ENCODE results near the gene EIF3D. TPM values are rescaled to one million over a fixed set of nuclear protein-coding genes. Genes with fewer than 3 reads are reported as not detected.

The EIF3D gene
- total and polyA plus RNA-seq, 2 of the 8 experiments (the other 6 are each of a cell fraction or from before 2014, with no cell fraction given): 195 to 408 TPM

- ChIA-PET CTCF (ENCODE audit: partially characterized antibody) (interaction anchor here (0.6 to 1.9 kb wide), 11 partner anchors 17 to 293 kb away, joined by 3 to 7 read pairs (median 4); no protein-coding TSS in a partner anchor), POLR2A (ENCODE audit: partially characterized antibody) (no interaction called here)
- Histone ChIP-seq H3K4ac (replicated peaks; ENCODE audit: insufficient read length, low read depth, low read length) (peak overlapping the region; percentile 27), H2BK5ac (ENCODE audit: low read depth, low read length) (peak overlapping the region; percentile 83; the same call in 1 of the 2 replicates), H3K18ac (ENCODE audit: extremely low read depth, low read length) (peak overlapping the region; percentile 78), H3K4me3 (ENCODE audit: extremely low read depth in 1 of 4, insufficient read depth in 2 of 4, low read depth in 3 of 4, low read length in 4 of 4) (no peak overlapping the region), H2BK12ac (ENCODE audit: low read depth, low read length) (peak overlapping the region; percentile 50; the same call in 1 of the 2 replicates), H3K9ac (replicated peaks in 1 of 4; ENCODE audit: extremely low read depth in 1 of 4, low read depth in 3 of 4, low read length in 3 of 4) (no peak overlapping the region), H3K4me2 (ENCODE audit: insufficient read depth in 1 of 2, low read depth in 2 of 2, low read length in 2 of 2) (no peak overlapping the region; a peak in 1 of 4 replicates), H4K8ac (ENCODE audit: extremely low read depth, insufficient read depth, low read length) (peak overlapping the region; percentile 9; the same call in 1 of the 2 replicates), H4K20me1 (replicated peaks in 1 of 2; ENCODE audit: control insufficient read depth in 1 of 2, insufficient read depth in 2 of 2, low read length in 2 of 2) (no peaks in the 10 kb centered on the region), H3K36me3 (ENCODE audit: control insufficient read depth in 2 of 4, insufficient read depth in 4 of 4, low read length in 3 of 4) (no peaks in the 10 kb centered on the region), H3K23me2 (ENCODE audit: low read depth, low read length) (no peaks in the 10 kb centered on the region; the same call in 1 of the 2 replicates), H2BK120ac (replicated peaks; ENCODE audit: low read depth, low read length) (no peak overlapping the region), H2BK15ac (ENCODE audit: low read length) (0 out of 2 replicates have a peak overlapping the region, but pooled peaks have one; percentile 18), H3K56ac (replicated peaks; ENCODE audit: insufficient read length, low read depth, low read length) (no peak overlapping the region), H3K4me1 (replicated peaks in 1 of 4; ENCODE audit: control insufficient read depth in 3 of 4, insufficient read depth in 4 of 4, low read length in 3 of 4) (peaks cover 8 to 24% (median 23%) of the 10 kb centered on the region in 4 experiments), H3K9me3 (ENCODE audit: insufficient read depth in 2 of 2, low read depth in 1 of 2, low read length in 1 of 2) (no peaks in the 10 kb centered on the region), H3K14ac (ENCODE audit: insufficient read length) (no peak overlapping the region), H2AFZ (ENCODE audit: low read length) (0 out of 2 replicates have a peak overlapping the region, but pooled peaks have one; percentile 66), H2AK5ac (ENCODE audit: low read depth, low read length) (no peak overlapping the region), H3K79me1 (ENCODE audit: low read depth, low read length) (no peaks in the 10 kb centered on the region), H4K91ac (replicated peaks; ENCODE audit: insufficient read length, low read length) (peak overlapping the region; percentile 50), H3K27me3 (replicated peaks in 1 of 4; ENCODE audit: control insufficient read depth in 3 of 4, extremely low read depth in 1 of 4, insufficient read depth in 3 of 4, low read length in 3 of 4) (no peaks in the 10 kb centered on the region), H2BK20ac (ENCODE audit: low read length) (0 out of 2 replicates have a peak overlapping the region, but pooled peaks have one; percentile 48), H3K79me2 (ENCODE audit: control insufficient read depth in 1 of 2, insufficient read depth in 2 of 2, low read length in 2 of 2) (no peaks in the 10 kb centered on the region), H3K27ac (ENCODE audit: low read depth, low read length) (no peak overlapping the region), H3K23ac (ENCODE audit: insufficient read length) (no peak overlapping the region), H4K5ac (ENCODE audit: insufficient read length, low read depth, low read length) (peak overlapping the region; percentile 48)
- WGBS, 2 experiments (ENCODE audit: extremely low coverage in 1 of 2, insufficient coverage in 1 of 2, insufficient read length in 1 of 2, insufficient replicate concordance in 2 of 2, low coverage in 1 of 2, low lambda C conversion rate in 2 of 2, missing lambda C conversion rate in 1 of 2): 71% methylated on average over 9 of the region's 12 CpGs; no CpG with 5 or more reads in 1 of the 2 experiments
- FAIRE-seq (no peak), DNase-seq (ENCODE audit: low read depth in 1 of 2, low spot score in 2 of 2) (no peak)
- no peak for TF ChIP-seq CHD2 (IDR thresholded peaks at IDR 0.05; ENCODE audit: low read length)
- no peak for TF ChIP-seq KDM5A (IDR thresholded peaks at IDR 0.05; ENCODE audit: low read length)
- no peak for TF ChIP-seq CTBP2 (IDR thresholded peaks at IDR 0.05; ENCODE audit: borderline replicate concordance, insufficient read depth, insufficient read length, low read length)
- no peak for TF ChIP-seq RAD21 (IDR thresholded peaks at IDR 0.05 in 1 of 2, conservative IDR thresholded peaks at IDR 0.05 in 1 of 2; ENCODE audit: low read depth in 2 of 2, low read length in 2 of 2)
- TF ChIP-seq SUZ12 (IDR thresholded peaks at IDR 0.05; ENCODE audit: low read length): no peak
- TF ChIP-seq, protein P1, sequence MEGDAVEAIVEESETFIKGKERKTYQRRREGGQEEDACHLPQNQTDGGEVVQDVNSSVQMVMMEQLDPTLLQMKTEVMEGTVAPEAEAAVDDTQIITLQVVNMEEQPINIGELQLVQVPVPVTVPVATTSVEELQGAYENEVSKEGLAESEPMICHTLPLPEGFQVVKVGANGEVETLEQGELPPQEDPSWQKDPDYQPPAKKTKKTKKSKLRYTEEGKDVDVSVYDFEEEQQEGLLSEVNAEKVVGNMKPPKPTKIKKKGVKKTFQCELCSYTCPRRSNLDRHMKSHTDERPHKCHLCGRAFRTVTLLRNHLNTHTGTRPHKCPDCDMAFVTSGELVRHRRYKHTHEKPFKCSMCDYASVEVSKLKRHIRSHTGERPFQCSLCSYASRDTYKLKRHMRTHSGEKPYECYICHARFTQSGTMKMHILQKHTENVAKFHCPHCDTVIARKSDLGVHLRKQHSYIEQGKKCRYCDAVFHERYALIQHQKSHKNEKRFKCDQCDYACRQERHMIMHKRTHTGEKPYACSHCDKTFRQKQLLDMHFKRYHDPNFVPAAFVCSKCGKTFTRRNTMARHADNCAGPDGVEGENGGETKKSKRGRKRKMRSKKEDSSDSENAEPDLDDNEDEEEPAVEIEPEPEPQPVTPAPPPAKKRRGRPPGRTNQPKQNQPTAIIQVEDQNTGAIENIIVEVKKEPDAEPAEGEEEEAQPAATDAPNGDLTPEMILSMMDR (IDR thresholded peaks at IDR 0.05; ENCODE audit: control extremely low read depth in 1 of 3, insufficient read depth in 1 of 3, low read depth in 1 of 3, low read length in 3 of 3): no peak
- TF ChIP-seq CBX8 (IDR thresholded peaks at IDR 0.05; ENCODE audit: borderline replicate concordance, low read depth, low read length): no peak
- no peak for TF ChIP-seq SP1 (IDR thresholded peaks at IDR 0.05; ENCODE audit: low read depth, low read length)
- TF ChIP-seq, protein P2, sequence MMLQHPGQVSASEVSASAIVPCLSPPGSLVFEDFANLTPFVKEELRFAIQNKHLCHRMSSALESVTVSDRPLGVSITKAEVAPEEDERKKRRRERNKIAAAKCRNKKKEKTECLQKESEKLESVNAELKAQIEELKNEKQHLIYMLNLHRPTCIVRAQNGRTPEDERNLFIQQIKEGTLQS (IDR thresholded peaks at IDR 0.05; ENCODE audit: insufficient read depth, low read depth, low read length): no peak
- no peak for TF ChIP-seq BACH1 (IDR thresholded peaks at IDR 0.05; ENCODE audit: low read length)
Measured at GRCh38 chr22:36563444-36563843, 34.5 kb upstream of the EIF3D start.
